RWPE2 (cell line): Measurements from ENCODE around the gene CCDC80.

Experiments used
- ATAC-seq: fragments of 200-7000 bp; cut with Tn5 transposase; 3 replicates; pipeline ENCODE4 v1.9.1; 2021; ENCODE audit warnings: low read depth
- DNase-seq: peaks from one replicate; pipeline ENCODE4 v3.0.0-alpha.2; 2020; ENCODE audit warnings: low spot score
- H3K27ac ChIP-seq: fragments of 450-650 bp; 2 replicates; pipeline ENCODE4 v1.5.1; 2017; ENCODE audit warnings: mild to moderate bottlenecking; ENCODE audit not compliant: poor library complexity, severe bottlenecking
- H3K27me3 ChIP-seq: fragments of 250-450 bp; sonication (Bioruptor Pico); 2 replicates; pipeline ENCODE4 v1.5.1; 2021; ENCODE audit warnings: mild to moderate bottlenecking, moderate library complexity; ENCODE audit not compliant: insufficient read depth, poor library complexity, severe bottlenecking
- H3K36me3 ChIP-seq: fragments of 250-450 bp; sonication (Bioruptor Pico); 2 replicates; pipeline ENCODE4 v1.5.1; 2020; ENCODE audit warnings: low read depth, mild to moderate bottlenecking, moderate library complexity
- H3K4me1 ChIP-seq: fragments of 250-450 bp; sonication (Bioruptor Pico); 2 replicates; pipeline ENCODE4 v1.5.1; 2021; ENCODE audit warnings: mild to moderate bottlenecking, moderate library complexity; ENCODE audit not compliant: insufficient read depth, poor library complexity, severe bottlenecking
- H3K4me3 ChIP-seq: fragments of 250-450 bp; sonication (Bioruptor Pico); 2 replicates; pipeline ENCODE4 v1.5.1; 2021; ENCODE audit warnings: mild to moderate bottlenecking, moderate library complexity; ENCODE audit not compliant: severe bottlenecking
- H3K9me3 ChIP-seq: fragments of 250-450 bp; sonication (Bioruptor Pico); 2 replicates; pipeline ENCODE4 v1.5.1; 2021; ENCODE audit warnings: mild to moderate bottlenecking, moderate library complexity; ENCODE audit not compliant: severe bottlenecking
- TF ChIP-seq, protein P1 (sequence below): fragments of 450-650 bp; IDR thresholded peaks from one replicate; pipeline ENCODE4 v1.5.1; 2017; ENCODE audit warnings: mild to moderate bottlenecking, moderate library complexity; ENCODE audit not compliant: poor library complexity, severe bottlenecking

The CCDC80 gene

DNA sequence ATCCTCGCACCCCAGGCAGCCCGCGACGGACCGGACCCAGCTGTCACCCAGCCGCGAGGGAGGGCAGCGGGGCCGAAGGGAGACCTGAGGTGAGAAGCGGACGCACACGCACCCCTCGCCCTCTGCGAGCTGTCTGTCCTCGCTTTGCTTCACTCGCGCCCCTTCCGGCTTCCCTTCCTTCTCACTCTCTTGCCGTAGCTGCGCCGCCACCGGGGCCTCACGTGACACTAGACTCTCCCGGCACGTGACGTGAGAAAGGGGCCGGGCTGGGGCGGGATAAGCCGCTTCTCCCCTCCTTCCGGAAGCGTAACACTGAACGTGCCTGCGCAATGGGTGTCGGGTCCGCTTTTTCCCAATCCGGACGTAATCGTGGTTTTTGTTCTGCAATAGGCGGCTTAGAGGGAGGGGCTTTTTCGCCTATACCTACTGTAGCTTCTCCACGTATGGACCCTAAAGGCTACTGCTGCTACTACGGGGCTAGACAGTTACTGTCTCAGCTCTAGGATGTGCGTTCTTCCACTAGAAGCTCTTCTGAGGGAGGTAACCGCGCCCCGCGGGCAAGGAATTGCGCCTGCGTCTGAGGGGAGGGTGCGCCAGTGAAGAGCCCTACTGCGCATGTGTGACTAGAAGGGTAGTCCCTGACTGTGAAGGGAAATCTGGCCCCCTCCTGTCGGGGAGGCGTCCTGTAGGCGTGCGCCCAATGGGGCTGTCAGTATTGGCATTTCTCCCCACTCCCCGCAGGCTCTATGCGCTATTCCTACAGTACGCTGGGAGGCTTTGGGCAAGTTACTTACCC lies 79.0 kb downstream of the CCDC80 start, which contains the start of the genes ATG3 and SLC35A5:
Gene ATG3 (minus strand): TSS at position 229 of the 796 bp plus-strand sequence. CDS start 434 bp downstream, outside the sequence.
Gene SLC35A5 (plus strand): TSS at position 312 of the 796 bp plus-strand sequence. CDS start 1,359 bp downstream, outside the sequence.
- peak; percentile 98 for DNase-seq
- Histone ChIP-seq H3K27me3 (no peaks in the 10 kb centered on the region), H3K27ac (peak within 1 kb of the TSS; percentile 82), H3K4me1 (peaks cover 12% of the 10 kb centered on the region), H3K4me3 (peak within 1 kb of the TSS; percentile 56), H3K36me3 (peaks cover 21% of the 10 kb centered on the region), H3K9me3 (no peaks in the 10 kb centered on the region)
- TF ChIP-seq, protein P1, sequence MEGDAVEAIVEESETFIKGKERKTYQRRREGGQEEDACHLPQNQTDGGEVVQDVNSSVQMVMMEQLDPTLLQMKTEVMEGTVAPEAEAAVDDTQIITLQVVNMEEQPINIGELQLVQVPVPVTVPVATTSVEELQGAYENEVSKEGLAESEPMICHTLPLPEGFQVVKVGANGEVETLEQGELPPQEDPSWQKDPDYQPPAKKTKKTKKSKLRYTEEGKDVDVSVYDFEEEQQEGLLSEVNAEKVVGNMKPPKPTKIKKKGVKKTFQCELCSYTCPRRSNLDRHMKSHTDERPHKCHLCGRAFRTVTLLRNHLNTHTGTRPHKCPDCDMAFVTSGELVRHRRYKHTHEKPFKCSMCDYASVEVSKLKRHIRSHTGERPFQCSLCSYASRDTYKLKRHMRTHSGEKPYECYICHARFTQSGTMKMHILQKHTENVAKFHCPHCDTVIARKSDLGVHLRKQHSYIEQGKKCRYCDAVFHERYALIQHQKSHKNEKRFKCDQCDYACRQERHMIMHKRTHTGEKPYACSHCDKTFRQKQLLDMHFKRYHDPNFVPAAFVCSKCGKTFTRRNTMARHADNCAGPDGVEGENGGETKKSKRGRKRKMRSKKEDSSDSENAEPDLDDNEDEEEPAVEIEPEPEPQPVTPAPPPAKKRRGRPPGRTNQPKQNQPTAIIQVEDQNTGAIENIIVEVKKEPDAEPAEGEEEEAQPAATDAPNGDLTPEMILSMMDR: no peak
- peak; percentile 83 for ATAC-seq

- ATAC-seq (peak; percentile 22; the same call in 2 of the 3 replicates), DNase-seq (no peak)
- TF ChIP-seq, protein P1: no peak
- Histone ChIP-seq H3K4me3 (peak overlapping the region; percentile 56), H3K27ac (peak overlapping the region; percentile 82), H3K36me3 (peaks cover 21% of the 10 kb centered on the region), H3K27me3 (no peaks in the 10 kb centered on the region), H3K4me1 (peaks cover 12% of the 10 kb centered on the region), H3K9me3 (no peaks in the 10 kb centered on the region)
Measured at GRCh38 chr3:112561484-112561733, 79.5 kb downstream of the CCDC80 start.

DNA sequence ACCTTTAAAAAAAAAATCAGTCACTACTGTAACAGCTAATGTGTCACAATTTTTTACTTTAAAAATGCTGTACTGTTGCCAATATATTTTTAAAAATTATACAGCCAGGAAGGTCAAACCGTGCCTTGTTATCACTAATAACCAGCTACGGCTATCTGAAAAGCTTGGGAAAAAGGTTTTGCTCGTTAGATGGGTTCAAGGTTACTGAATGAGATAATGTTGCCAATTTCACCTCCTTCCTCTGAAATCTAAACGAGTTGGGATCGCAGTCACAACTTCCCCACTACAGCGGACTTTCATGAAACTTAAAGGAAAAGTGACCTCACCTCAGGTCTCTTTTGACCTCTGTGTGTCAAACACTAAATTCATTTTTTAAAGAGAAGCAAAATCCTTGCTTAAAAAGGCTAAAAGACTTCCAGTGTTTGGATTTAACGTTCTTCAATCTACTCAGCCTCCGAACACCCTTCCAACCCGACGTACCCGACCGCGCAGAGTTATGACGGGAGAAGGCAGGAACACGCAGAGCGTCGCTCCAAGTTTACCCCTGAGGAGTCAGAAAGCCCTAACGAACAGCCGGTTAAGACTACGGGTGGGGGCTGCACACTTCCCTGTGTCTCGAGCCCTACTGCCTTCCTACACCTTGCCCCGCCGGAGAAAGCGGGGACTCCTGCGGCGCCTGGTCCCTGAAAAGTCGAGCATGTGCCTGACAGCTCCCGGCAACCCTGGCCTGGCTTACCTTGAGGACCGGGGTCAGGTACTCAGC lies 80.0 kb downstream of the CCDC80 start:
- ATAC-seq: peak; percentile 55
- TF ChIP-seq, protein P1: no peak
- peak; percentile 74 for DNase-seq
- Histone ChIP-seq H3K27me3 (no peaks in the 10 kb centered on the region), H3K9me3 (no peaks in the 10 kb centered on the region), H3K36me3 (peaks cover 21% of the 10 kb centered on the region), H3K4me1 (peaks cover 12% of the 10 kb centered on the region), H3K27ac (peak overlapping the region; percentile 82), H3K4me3 (peak overlapping the region; percentile 56)

GRCh38 chr3:112560307-112560706 lies 80.6 kb downstream of the CCDC80 start:
- H3K27ac ChIP-seq: peak overlapping the region; percentile 82
- DNase-seq (no peak), ATAC-seq (no peak)
- peak overlapping the region; percentile 56 for H3K4me3 ChIP-seq
- TF ChIP-seq, protein P1: no peak
- H3K36me3 ChIP-seq: peaks cover 21% of the 10 kb centered on the region
- H3K4me1 ChIP-seq: peaks cover 12% of the 10 kb centered on the region
- no peaks in the 10 kb centered on the region for H3K9me3 ChIP-seq
- no peaks in the 10 kb centered on the region for H3K27me3 ChIP-seq
